ENCODE measurements around the gene TNP2.

The TNP2 gene

GRCh38 chr16:11272921-11273720 is 4.0 kb upstream of the TNP2 start, which contains the start of gene PRM3:
TSS of gene PRM3 (minus strand) at chr16:11273629. CDS start at chr16:11273595, 34 bp downstream.
- no peak for ATAC-seq
- H3K4me1 Mint-ChIP-seq: no peaks in the 10 kb centered on the region
- no peaks in the 10 kb centered on the region for H3K36me3 Mint-ChIP-seq
- no peak for DNase-seq (ENCODE audit: low spot score in 2 of 2)
- H3K9me3 Mint-ChIP-seq: no peaks in the 10 kb centered on the region
- H3K27ac Mint-ChIP-seq: no peak within 1 kb of the TSS
- no peak within 1 kb of the TSS for H3K4me3 Mint-ChIP-seq

DNA sequence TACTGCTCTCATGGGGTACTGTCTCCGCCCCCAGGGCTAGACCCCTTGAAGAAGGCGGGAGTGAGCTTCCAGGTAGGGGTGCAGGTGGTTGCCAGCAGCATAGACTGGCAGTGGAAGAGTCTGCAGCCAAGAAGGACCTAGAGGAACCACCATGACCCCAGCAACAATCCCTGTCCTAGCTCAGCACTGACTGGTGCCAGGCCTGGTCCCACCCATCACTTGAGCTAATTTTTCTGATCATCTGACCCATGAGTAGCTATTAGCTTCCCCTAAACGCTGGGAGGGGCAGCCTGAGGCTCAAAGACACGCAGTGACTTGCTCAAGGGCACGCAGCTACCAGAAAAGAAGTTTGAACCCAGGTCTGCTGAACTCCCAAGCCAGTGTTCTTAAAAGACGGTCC is 3.4 kb upstream of the TNP2 start:
- no peak for DNase-seq (ENCODE audit: low spot score in 2 of 2)

GRCh38 chr16:11271610-11272009 is 2.5 kb upstream of the TNP2 start:
- H3K27ac Mint-ChIP-seq: no peak overlapping the region

More for the DNA sequence above, 3.4 kb upstream of the TNP2 start:
- no peaks in the 10 kb centered on the region for H3K9me3 Mint-ChIP-seq
- no peak overlapping the region for H3K4me3 Mint-ChIP-seq
- H3K4me1 Mint-ChIP-seq: no peaks in the 10 kb centered on the region
- H3K27ac Mint-ChIP-seq: no peak overlapping the region
- H3K36me3 Mint-ChIP-seq: no peaks in the 10 kb centered on the region
- ATAC-seq: no peak

DNA sequence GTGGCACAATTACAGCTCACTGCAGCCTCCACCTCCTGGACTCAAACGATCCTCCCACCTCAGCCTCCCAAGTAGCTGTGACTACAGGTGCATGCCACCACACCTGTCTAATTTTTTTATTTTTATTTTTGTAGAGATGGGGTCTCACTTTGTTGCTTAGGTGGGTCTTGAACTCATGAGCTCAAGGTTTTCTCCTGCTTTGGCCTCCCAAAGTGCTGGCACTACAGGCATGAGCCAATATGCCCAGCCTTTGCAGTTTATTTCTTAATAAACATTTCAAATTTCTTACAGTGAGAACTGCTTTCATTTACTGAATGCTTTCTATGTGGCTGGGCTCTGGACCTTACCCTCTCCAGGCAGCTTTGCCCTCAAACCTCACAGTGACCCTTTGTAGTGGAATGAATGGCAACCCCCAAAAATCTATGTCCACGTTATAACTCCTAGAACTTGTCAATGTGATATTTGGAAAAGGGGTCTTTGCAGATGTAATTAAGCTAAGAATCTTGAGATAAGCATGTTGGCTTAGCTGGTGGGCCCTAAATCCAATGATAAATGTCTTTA is 1.6 kb upstream of the TNP2 start:
- no peaks in the 10 kb centered on the region for H3K9me3 Mint-ChIP-seq
- H3K27ac Mint-ChIP-seq: no peak overlapping the region
- no peak for DNase-seq (ENCODE audit: low spot score in 2 of 2)
- H3K4me1 Mint-ChIP-seq: no peaks in the 10 kb centered on the region
- ATAC-seq: no peak
- no peak overlapping the region for H3K4me3 Mint-ChIP-seq
- H3K36me3 Mint-ChIP-seq: no peaks in the 10 kb centered on the region

More at GRCh38 chr16:11271610-11272009, 2.5 kb upstream of the TNP2 start:
- no peak for ATAC-seq
- DNase-seq (ENCODE audit: low spot score in 2 of 2): no peak
- Mint-ChIP-seq H3K36me3 (no peaks in the 10 kb centered on the region), H3K4me3 (no peak overlapping the region), H3K9me3 (no peaks in the 10 kb centered on the region), H3K4me1 (no peaks in the 10 kb centered on the region)

DNA sequence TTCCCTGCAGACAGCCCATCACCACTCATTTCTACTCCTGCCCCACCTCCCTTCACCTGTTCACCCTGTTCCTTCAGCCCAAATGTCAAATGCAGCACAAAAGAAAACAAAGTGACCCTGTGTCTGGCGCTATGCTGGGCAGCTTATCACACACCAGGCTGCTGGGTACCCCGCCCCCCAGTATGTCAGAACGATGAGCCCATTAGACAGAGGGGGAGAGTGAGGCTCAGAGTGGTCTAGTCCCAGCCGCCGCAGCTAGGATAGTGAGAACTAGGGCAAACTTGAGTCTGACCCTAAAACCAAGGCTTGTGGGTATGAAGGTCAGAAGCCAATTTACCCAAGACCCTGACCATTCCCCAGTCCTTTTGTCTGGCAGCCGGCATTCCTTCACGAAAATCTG is 4.0 kb downstream of the TNP2 start:
- Mint-ChIP-seq H3K36me3 (peaks cover 4% of the 10 kb centered on the region), H3K9me3 (no peaks in the 10 kb centered on the region), H3K27ac (no peak overlapping the region), H3K4me1 (peaks cover 23% of the 10 kb centered on the region), H3K4me3 (no peak overlapping the region)
- DNase-seq (ENCODE audit: low spot score in 2 of 2) (no peak), ATAC-seq (no peak)

DNA sequence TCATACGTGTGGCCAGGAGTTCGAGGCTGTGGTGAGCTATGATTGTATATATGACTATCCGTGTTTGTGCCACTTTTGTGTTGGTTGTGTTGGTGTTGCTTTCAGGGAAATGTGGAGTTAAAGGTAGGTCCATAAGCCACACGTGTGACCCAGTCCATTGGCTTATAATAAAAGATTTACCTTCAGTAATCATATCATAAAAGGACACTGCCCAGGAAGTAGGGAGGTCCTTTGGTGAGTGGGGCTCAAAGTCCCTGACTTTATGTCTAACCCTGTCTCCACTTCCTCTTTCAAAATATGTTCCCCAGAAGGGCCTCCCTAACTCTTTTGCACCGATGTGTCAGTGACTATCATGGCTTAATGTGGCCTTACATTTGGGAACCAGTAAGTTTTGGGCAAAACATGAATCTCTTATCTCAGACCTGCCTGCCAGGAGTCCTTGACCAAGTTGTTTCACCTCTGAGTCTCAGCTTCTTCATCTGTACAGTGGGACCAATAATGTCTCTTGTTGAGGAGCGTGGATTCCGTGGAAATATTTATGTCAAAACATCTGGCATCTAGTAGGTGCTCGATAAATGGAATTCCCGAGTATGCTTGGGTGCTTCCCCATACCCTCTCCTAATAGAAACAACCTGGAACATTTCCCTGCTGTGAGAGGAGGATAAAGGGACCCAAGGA is 4.8 kb downstream of the TNP2 start:
- H3K9me3 Mint-ChIP-seq: no peaks in the 10 kb centered on the region
- H3K4me3 Mint-ChIP-seq: peak overlapping the region; percentile 30
- H3K4me1 Mint-ChIP-seq: peaks cover 26% of the 10 kb centered on the region
- H3K36me3 Mint-ChIP-seq: peaks cover 4% of the 10 kb centered on the region
- no peak for DNase-seq (ENCODE audit: low spot score in 2 of 2)
- H3K27ac Mint-ChIP-seq: peak overlapping the region; percentile 53
- peak; percentile 17 for ATAC-seq

GRCh38 chr16:11263737-11264136 is 5.4 kb downstream of the TNP2 start:
- H3K4me1 Mint-ChIP-seq: peaks cover 32% of the 10 kb centered on the region
- peaks cover 4% of the 10 kb centered on the region for H3K36me3 Mint-ChIP-seq
- H3K27ac Mint-ChIP-seq: peak overlapping the region; percentile 53
- peak in 1 of 2 donors; percentile 81 for DNase-seq (ENCODE audit: low spot score in 2 of 2)
- H3K9me3 Mint-ChIP-seq: no peaks in the 10 kb centered on the region
- H3K4me3 Mint-ChIP-seq: peak overlapping the region; percentile 30
- peak; percentile 92 for ATAC-seq

GRCh38 chr16:11262915-11263314 is 6.2 kb downstream of the TNP2 start:
- no peak for DNase-seq (ENCODE audit: low spot score in 2 of 2)
- peaks cover 4% of the 10 kb centered on the region for H3K36me3 Mint-ChIP-seq
- no peak for ATAC-seq
- H3K27ac Mint-ChIP-seq: no peak overlapping the region
- no peak overlapping the region for H3K4me3 Mint-ChIP-seq
- H3K9me3 Mint-ChIP-seq: no peaks in the 10 kb centered on the region
- peaks cover 40% of the 10 kb centered on the region for H3K4me1 Mint-ChIP-seq

- H3K36me3 Mint-ChIP-seq: peaks cover 23% of the 10 kb centered on the region
- H3K4me1 Mint-ChIP-seq: peaks cover 49% of the 10 kb centered on the region
- no peak overlapping the region for H3K27ac Mint-ChIP-seq
- no peaks in the 10 kb centered on the region for H3K9me3 Mint-ChIP-seq
- DNase-seq (ENCODE audit: low spot score in 2 of 2) (no peak), ATAC-seq (no peak)
- H3K4me3 Mint-ChIP-seq: no peak overlapping the region
These were observed 8.5 kb downstream of the TNP2 start for GRCh38 chr16:11260596-11260966.

- DNase-seq (ENCODE audit: low spot score in 2 of 2) (no peak), ATAC-seq (no peak)
- Mint-ChIP-seq H3K4me3 (no peak overlapping the region), H3K9me3 (no peaks in the 10 kb centered on the region), H3K4me1 (peaks cover 49% of the 10 kb centered on the region), H3K27ac (no peak overlapping the region), H3K36me3 (peaks cover 30% of the 10 kb centered on the region)
These were observed 9.2 kb downstream of the TNP2 start for GRCh38 chr16:11259655-11260595.

- H3K4me3 Mint-ChIP-seq: peak overlapping the region; percentile 95
- DNase-seq (ENCODE audit: low spot score in 2 of 2) (peak in 1 of 2 donors; percentile 68), ATAC-seq (no peak)
- H3K4me1 Mint-ChIP-seq: peaks cover 41% of the 10 kb centered on the region
- H3K27ac Mint-ChIP-seq: peak overlapping the region; percentile 69
- H3K9me3 Mint-ChIP-seq: no peaks in the 10 kb centered on the region
- peaks cover 41% of the 10 kb centered on the region for H3K36me3 Mint-ChIP-seq
These were observed 10.3 kb downstream of the TNP2 start for GRCh38 chr16:11258553-11259492.

- peak in 1 of 2 donors; percentile 83 for DNase-seq (ENCODE audit: low spot score in 2 of 2)
- H3K4me1 Mint-ChIP-seq: peaks cover 42% of the 10 kb centered on the region
- H3K9me3 Mint-ChIP-seq: no peaks in the 10 kb centered on the region
- peaks cover 51% of the 10 kb centered on the region for H3K36me3 Mint-ChIP-seq
- peak overlapping the region; percentile 98 for H3K27ac Mint-ChIP-seq
- H3K4me3 Mint-ChIP-seq: peak overlapping the region; percentile 95
- peak; percentile 29 for ATAC-seq
These were observed 11.8 kb downstream of the TNP2 start for GRCh38 chr16:11257131-11257938.

- H3K27ac Mint-ChIP-seq: peak overlapping the region; percentile 98
- no peaks in the 10 kb centered on the region for H3K9me3 Mint-ChIP-seq
- H3K36me3 Mint-ChIP-seq: peaks cover 58% of the 10 kb centered on the region
- DNase-seq (ENCODE audit: low spot score in 2 of 2): no peak
- no peak for ATAC-seq
- H3K4me1 Mint-ChIP-seq: peaks cover 49% of the 10 kb centered on the region
- peak overlapping the region; percentile 95 for H3K4me3 Mint-ChIP-seq
These were observed 12.4 kb downstream of the TNP2 start for GRCh38 chr16:11256661-11257130.
